Astrocyte (in vitro differentiated cells and primary cell): ENCODE data around the gene MAGEC2.

Experiments
- CTCF ChIP-seq: IDR thresholded peaks from 2 replicates; pipeline ENCODE4 v1.5.1; 2011; ENCODE audit warnings: low read depth, mild to moderate bottlenecking, inconsistent platforms, low read length, moderate library complexity; ENCODE audit not compliant: insufficient read depth
- EZH2 ChIP-seq: IDR thresholded peaks from 2 replicates; pipeline ENCODE4 v1.6.1; 2012; ENCODE audit warnings: mild to moderate bottlenecking, low read length, inconsistent platforms; ENCODE audit not compliant: insufficient read depth

- TF ChIP-seq CTCF, result no peak
- TF ChIP-seq EZH2, result no peak
These were observed 20.1 kb downstream of the MAGEC2 start for GRCh38 chrX:142184756-142185602.
